DOHH2 (cell line): Measurements from ENCODE around the gene KLHL6.
A peak's percentile ranks its signal among the peaks of the same experiment; 100 is the strongest.
"Not testable (repeated sequence)": the region's sequence is repeated elsewhere in the genome, so short reads cannot be mapped to it uniquely, and the experiment has no call there.

Source experiments
- H3F3A ChIP-seq: fragments of 200-600 bp; sonication (generic), shearing (Covaris generic); 2 replicates; pipeline ENCODE4 v1.6.0; 2016; ENCODE audit warnings: antibody characterized with exemption, mild to moderate bottlenecking; ENCODE audit not compliant: control insufficient read depth, insufficient read depth
- H3K27ac ChIP-seq: fragments of 200-600 bp; sonication (generic); 2 replicates; pipeline ENCODE4 v1.5.1; 2014; ENCODE audit warnings: low read depth, mild to moderate bottlenecking, low read length, moderate library complexity
- H3K27me3 ChIP-seq: fragments of 200-600 bp; sonication (generic); 2 replicates; pipeline ENCODE4 v1.6.1; 2014; ENCODE audit warnings: mild to moderate bottlenecking, low read length, mixed read lengths; ENCODE audit not compliant: control insufficient read depth
- H3K36me3 ChIP-seq: fragments of 200-600 bp; sonication (generic); 2 replicates; pipeline ENCODE4 v1.6.1; 2014; ENCODE audit warnings: mild to moderate bottlenecking, low read length, moderate library complexity, mixed read lengths; ENCODE audit not compliant: control insufficient read depth
- H3K4me1 ChIP-seq: fragments of 200-600 bp; sonication (generic); 2 replicates; pipeline ENCODE4 v1.6.1; 2014; ENCODE audit warnings: mild to moderate bottlenecking, low read length, mixed read lengths; ENCODE audit not compliant: control insufficient read depth
- H3K4me2 ChIP-seq: fragments of 200-600 bp; sonication (generic); 2 replicates; pipeline ENCODE4 v1.6.0; 2014; ENCODE audit warnings: mild to moderate bottlenecking, low read length, moderate library complexity
- H3K4me3 ChIP-seq: fragments of 200-600 bp; sonication (generic); 2 replicates; pipeline ENCODE4 v1.5.1; 2014; ENCODE audit warnings: mild to moderate bottlenecking, low read length, mixed read lengths
- H3K79me2 ChIP-seq: fragments of 200-600 bp; sonication (generic); 2 replicates; pipeline ENCODE4 v1.6.1; 2014; ENCODE audit warnings: mild to moderate bottlenecking, low read length, mixed read lengths; ENCODE audit not compliant: control insufficient read depth
- H3K9me2 ChIP-seq: fragments of 200-600 bp; sonication (generic); replicated peaks from 2 replicates; pipeline ENCODE4 v1.6.1; 2014; ENCODE audit warnings: mild to moderate bottlenecking, low read length, mixed read lengths; ENCODE audit not compliant: control insufficient read depth
- H3K9me3 ChIP-seq: fragments of 200-600 bp; sonication (generic); 2 replicates; pipeline ENCODE4 v1.6.1; 2014; ENCODE audit warnings: antibody characterized with exemption, low read length, mixed read lengths; ENCODE audit not compliant: control insufficient read depth, insufficient read depth
- H4K20me1 ChIP-seq: fragments of 200-600 bp; sonication (generic); 2 replicates; pipeline ENCODE4 v1.6.0; 2014; ENCODE audit warnings: low read depth, mild to moderate bottlenecking, antibody characterized with exemption, low read length, moderate library complexity; ENCODE audit not compliant: control insufficient read depth, insufficient read depth
- EZH2phosphoT487 ChIP-seq: fragments of 200-600 bp; sonication (generic); IDR thresholded peaks from 2 replicates; pipeline ENCODE4 v1.6.1; 2017; ENCODE audit warnings: borderline replicate concordance, mild to moderate bottlenecking, antibody characterized with exemption, low read length, moderate library complexity, mixed read lengths
- TF ChIP-seq, protein P1 (sequence below): fragments of 200-600 bp; sonication (generic); IDR thresholded peaks from one replicate; pipeline ENCODE4 v1.5.1; 2014; ENCODE audit warnings: antibody characterized with exemption, mild to moderate bottlenecking, low read depth, low read length; ENCODE audit not compliant: poor library complexity, severe bottlenecking

The KLHL6 gene

DNA sequence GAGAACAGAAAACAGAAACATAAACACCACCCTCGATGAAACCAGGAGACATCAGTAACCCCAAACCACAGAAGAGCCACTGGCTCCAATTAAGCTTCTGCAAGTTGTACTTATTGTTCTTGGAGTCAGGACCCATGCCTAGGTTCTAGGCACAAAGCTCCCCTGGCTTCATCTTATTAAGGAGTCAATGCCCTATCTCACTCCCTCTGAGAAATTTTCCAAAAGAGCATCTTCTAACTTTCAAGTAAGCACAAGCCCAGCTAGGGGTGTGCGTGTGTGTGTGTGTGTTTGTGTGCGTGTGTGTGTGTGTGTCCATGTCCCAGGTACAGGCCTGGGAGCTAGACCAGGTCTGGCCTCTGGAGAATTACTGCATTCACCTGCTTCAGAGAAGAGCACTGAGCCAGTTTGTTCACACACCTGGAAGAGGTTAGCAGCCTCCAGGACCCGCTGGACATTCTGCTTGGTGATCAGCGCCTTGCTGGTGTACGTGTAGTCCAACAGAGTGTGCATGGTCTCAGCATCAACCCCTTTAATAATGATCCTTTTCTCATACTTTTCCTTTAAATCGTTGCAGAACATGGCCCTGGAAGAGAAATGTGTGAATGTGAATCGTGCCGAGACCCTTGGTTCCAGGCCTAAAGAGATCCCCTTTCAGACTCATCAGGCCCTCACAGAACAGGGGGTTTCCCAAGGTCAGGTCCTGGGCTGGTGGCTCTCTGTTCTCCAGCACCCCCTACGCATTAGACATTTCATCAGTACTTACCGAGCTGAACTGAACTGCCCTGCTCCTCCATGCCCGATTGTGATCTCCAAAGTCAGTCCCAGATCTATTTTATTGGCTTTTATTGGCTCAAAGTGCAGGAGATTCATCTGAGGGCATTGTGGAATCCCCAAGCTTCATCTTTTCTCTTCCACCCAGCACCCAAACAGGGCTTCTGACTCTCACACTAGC is 27.8 kb downstream of the KLHL6 start:
- TF ChIP-seq EZH2phosphoT487 = no peak
- TF ChIP-seq, protein P1, sequence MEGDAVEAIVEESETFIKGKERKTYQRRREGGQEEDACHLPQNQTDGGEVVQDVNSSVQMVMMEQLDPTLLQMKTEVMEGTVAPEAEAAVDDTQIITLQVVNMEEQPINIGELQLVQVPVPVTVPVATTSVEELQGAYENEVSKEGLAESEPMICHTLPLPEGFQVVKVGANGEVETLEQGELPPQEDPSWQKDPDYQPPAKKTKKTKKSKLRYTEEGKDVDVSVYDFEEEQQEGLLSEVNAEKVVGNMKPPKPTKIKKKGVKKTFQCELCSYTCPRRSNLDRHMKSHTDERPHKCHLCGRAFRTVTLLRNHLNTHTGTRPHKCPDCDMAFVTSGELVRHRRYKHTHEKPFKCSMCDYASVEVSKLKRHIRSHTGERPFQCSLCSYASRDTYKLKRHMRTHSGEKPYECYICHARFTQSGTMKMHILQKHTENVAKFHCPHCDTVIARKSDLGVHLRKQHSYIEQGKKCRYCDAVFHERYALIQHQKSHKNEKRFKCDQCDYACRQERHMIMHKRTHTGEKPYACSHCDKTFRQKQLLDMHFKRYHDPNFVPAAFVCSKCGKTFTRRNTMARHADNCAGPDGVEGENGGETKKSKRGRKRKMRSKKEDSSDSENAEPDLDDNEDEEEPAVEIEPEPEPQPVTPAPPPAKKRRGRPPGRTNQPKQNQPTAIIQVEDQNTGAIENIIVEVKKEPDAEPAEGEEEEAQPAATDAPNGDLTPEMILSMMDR = no peak
- peaks cover 75% of the 10 kb centered on the region for H3K4me1 ChIP-seq
- H3F3A ChIP-seq = 0 out of 2 replicates have a peak, but pooled peaks cover 8% of the 10 kb centered on the region
- H3K4me3 ChIP-seq = 0 out of 2 replicates have a peak overlapping the region, but pooled peaks have one; percentile 21
- no peaks in the 10 kb centered on the region for H3K9me3 ChIP-seq
- no peaks in the 10 kb centered on the region for H3K27me3 ChIP-seq
- H3K4me2 ChIP-seq = peak overlapping the region; percentile 36
- H4K20me1 ChIP-seq = no peaks in the 10 kb centered on the region
- H3K79me2 ChIP-seq = peaks cover 98% of the 10 kb centered on the region
- H3K36me3 ChIP-seq = peaks cover 90% of the 10 kb centered on the region
- no peaks in the 10 kb centered on the region for H3K9me2 ChIP-seq
- peak overlapping the region; percentile 24 for H3K27ac ChIP-seq

DNA sequence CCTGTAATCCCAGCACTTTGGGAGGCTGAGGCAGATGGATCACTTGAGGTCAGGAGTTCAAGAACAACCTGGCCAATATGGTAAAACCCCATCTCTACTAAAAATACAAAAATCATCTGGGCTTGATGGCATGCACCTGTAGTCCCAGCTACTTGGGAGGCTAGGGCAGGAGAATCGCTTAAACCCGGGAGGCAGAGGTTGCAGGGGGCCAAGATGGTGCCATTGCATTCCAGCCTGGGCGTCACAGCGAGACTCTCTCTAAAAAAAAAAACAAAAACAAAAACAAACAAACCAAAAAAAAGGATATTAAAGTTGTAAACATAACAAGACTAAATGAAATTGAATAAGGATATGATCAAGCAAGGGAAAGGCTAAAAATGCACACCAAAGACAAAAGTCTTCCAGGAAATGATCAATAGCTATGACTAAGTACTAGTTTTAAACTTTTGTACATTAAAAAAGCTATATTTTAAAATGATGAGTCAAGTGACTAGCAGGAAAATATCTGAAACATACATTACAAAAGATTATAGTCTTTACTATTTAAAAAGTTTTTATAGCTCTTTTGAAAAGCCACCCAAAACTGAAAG is 28.6 kb downstream of the KLHL6 start:
- no peaks in the 10 kb centered on the region for H3K9me2 ChIP-seq
- TF ChIP-seq EZH2phosphoT487 = no peak
- TF ChIP-seq, protein P1 = no peak
- peaks cover 67% of the 10 kb centered on the region for H3K4me1 ChIP-seq
- no peaks in the 10 kb centered on the region for H4K20me1 ChIP-seq
- H3K27me3 ChIP-seq = no peaks in the 10 kb centered on the region
- H3K4me2 ChIP-seq = peak overlapping the region; percentile 36
- no peak overlapping the region for H3K4me3 ChIP-seq
- 0 out of 2 replicates have a peak, but pooled peaks cover 8% of the 10 kb centered on the region for H3F3A ChIP-seq
- peak overlapping the region; percentile 24 for H3K27ac ChIP-seq
- peaks cover 89% of the 10 kb centered on the region for H3K36me3 ChIP-seq
- no peaks in the 10 kb centered on the region for H3K9me3 ChIP-seq
- H3K79me2 ChIP-seq = peaks cover 97% of the 10 kb centered on the region

DNA sequence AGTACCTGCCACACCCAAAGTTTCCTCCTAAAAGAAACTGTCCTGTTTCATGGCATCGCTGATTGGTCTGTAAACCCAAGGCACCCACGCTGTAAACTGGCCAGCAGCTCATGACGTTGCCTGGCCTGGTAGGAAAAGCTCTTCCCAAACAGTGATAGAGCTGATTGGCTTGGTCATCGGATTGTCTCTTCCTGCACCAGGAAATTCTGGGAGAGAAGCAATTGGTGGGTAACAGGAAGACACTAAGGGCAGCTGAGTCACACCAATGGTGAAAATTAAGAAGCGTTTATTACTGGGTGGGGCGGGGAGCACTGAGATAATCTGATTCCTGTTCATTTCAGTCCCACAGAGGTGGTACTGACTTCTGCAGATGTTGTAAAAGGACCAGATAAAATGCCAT is 31.0 kb downstream of the KLHL6 start:
- Histone ChIP-seq H3K27ac (no peak overlapping the region), H3K9me2 (no peaks in the 10 kb centered on the region), H3K9me3 (no peaks in the 10 kb centered on the region), H4K20me1 (no peaks in the 10 kb centered on the region), H3K4me2 (no peak overlapping the region), H3K79me2 (peaks cover 92% of the 10 kb centered on the region), H3K4me3 (no peak overlapping the region), H3K27me3 (no peaks in the 10 kb centered on the region), H3K36me3 (peaks cover 90% of the 10 kb centered on the region), H3F3A (0 out of 2 replicates have a peak, but pooled peaks cover 10% of the 10 kb centered on the region), H3K4me1 (peaks cover 65% of the 10 kb centered on the region)
- TF ChIP-seq EZH2phosphoT487 = no peak
- TF ChIP-seq, protein P1 = no peak

DNA sequence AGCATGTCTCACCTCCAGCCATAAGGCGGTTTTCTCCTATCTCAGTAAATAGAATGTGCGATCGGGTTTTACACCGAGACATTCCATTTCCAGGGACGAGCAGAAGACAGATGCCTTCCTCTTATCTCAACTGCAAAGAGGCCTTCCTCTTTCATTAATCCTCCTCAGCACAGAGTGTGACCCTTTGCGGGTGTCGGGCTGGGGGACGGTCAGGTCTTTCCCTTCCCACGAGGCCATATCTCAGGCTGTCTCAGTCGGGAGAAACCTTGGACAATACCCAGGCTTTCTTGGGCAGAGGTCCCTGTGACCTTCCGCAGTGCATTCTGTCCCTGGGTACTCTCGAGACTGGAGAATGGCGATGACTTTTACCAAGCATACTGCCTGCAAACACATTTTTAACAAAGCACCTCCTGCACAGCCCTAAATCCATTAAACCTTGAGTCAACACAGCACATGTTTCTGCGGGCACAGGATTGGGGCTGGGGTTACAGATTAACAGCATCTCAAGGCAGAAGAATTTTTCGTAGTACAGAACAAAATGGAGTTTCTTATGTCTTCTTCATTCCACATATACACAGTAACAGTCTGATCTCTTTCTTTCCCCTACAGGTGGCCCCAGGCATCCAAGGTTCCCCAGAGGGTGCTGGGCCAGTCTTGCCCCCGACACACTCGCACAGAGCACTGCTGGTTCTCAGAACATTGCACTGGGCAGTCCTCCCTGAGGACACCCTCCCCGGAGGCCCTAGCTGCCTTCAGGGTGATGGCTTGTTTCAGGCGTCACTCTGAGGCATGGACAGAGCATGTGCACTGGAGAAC is 34.6 kb downstream of the KLHL6 start:
- Histone ChIP-seq H3K27ac (peak overlapping the region; percentile 28; the same call in 1 of the 2 replicates), H3F3A (peaks cover 35% of the 10 kb centered on the region), H3K36me3 (peaks cover 87% of the 10 kb centered on the region), H3K79me2 (peaks cover 88% of the 10 kb centered on the region), H3K4me1 (peaks cover 69% of the 10 kb centered on the region)
- H3K9me2 ChIP-seq, H3K4me2 ChIP-seq, H4K20me1 ChIP-seq, H3K27me3 ChIP-seq, H3K4me3 ChIP-seq, H3K9me3 ChIP-seq: not testable (repeated sequence)

DNA sequence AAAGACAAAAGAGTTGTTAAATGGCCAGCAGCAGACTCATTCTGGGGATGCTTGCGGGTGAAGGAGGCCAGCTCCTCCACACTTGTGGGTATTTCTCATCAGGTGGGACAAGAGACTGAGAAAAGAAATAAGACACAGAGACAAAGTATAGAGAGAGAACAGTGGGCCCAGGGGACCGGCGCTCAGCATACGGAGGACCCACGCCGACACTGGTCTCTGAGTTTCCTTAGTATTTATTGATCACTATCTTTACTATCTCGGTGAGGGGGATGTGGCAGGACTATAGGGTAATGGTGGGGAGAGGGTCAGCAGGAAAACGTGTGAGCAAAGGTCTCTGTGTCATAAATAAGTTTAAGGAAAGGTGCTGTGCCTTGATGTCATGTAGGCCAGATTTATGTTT is 35.2 kb downstream of the KLHL6 start:
- H4K20me1 ChIP-seq, H3K9me2 ChIP-seq, H3K9me3 ChIP-seq, H3K27me3 ChIP-seq, H3K4me2 ChIP-seq, H3K4me3 ChIP-seq: not testable (repeated sequence)
- H3K27ac ChIP-seq = peak overlapping the region; percentile 28; the same call in 1 of the 2 replicates
- H3K4me1 ChIP-seq = peaks cover 69% of the 10 kb centered on the region
- H3K79me2 ChIP-seq = peaks cover 88% of the 10 kb centered on the region
- peaks cover 87% of the 10 kb centered on the region for H3K36me3 ChIP-seq
- peaks cover 41% of the 10 kb centered on the region for H3F3A ChIP-seq
